Measurements from ENCODE around the gene CFC1.
"Not testable (repeated sequence)": the region's sequence is repeated elsewhere in the genome, so short reads cannot be mapped to it uniquely, and the experiment has no call there.

CFC1 gene

DNA sequence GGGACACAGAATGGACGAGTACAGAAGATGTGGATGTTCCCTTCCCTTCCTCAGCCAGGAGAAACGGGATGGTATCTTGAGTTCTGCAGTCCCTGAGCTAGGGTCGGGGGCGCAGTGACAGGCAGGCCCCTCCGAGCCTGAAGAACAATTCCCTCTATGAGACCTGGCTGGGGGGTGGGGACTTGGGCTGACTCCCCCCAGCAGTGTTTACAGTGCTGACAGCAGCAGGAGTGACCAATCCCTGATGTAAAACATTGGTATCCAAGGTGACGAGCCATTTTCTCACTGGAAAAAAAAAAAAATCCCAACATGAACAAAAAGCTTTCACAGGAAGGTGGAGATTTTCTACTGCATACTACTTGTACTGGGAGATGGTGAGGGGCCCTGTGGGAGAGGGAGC, at the start of gene CFC1:
TSS of gene CFC1 (minus strand) at position 183 of the 400 bp plus-strand sequence. CDS start 288 bp downstream, outside the sequence.
- in situ Hi-C loops (cut with HindIII; ENCODE audit: low sequenced_read_pairs), result not testable (repeated sequence)

- in situ Hi-C loops (cut with HindIII; ENCODE audit: low sequenced_read_pairs), result not testable (repeated sequence)
Observed at GRCh38 chr2:130641688-130642087, 42.3 kb upstream of the CFC1 start.

DNA sequence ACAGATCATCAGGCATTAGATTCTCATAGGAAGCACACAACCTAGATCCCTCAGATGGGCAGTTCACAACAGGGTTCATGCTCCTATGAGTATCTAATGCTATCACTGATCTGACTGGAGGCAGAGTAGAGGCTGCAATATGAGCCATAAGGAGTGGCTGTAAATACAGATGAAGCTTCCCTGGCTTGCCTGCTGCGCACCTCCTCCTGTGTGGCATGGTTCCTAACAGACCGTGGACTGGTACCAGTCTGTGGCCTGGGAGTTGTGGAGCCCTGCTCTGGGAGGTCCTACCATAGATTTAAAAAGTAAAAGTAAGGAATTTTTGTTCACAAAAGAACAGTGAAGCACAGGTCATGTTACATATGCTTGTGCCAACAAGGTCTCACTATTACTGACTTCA, 39.6 kb upstream of the CFC1 start:
- in situ Hi-C loops (cut with HindIII; ENCODE audit: low sequenced_read_pairs), result not testable (repeated sequence)

DNA sequence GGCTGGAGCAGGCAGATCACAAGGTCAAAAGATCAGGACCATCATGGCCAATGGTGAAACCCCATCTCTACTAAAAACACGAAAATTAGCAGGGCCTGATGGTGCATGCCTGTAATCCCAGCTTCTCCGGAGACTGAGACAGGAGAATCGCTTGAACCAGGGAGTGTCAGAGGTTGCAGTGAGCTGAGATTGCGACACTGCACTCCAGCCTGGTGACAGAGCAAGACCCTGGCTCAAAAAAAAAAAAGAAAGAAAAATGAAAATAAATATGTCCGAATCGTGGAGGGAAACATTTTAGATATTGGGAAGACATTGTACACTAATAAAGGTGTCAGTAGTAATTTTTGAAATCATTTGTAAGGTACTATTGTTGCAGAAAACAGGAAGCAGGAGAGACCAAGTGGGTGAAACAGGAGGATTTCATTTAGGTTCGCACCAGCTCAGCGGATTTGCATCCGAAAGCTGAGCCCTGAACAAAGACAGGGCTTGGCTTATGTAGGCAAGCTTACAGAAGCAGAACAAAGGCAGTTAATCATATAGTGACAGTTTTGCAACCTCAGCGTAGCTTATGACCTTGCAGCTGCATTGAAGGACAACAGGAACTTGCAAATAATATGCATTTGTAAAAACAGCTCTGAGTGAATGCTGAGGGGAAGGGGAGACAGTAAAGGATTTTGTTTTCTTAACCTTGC, 29.6 kb upstream of the CFC1 start:
- in situ Hi-C loops (cut with HindIII; ENCODE audit: low sequenced_read_pairs), result not testable (repeated sequence)

GRCh38 chr2:130611140-130611539, 11.8 kb upstream of the CFC1 start, which contains the start of gene POTEJ:
Gene POTEJ (plus strand): TSS chr2:130611440. CDS start chr2:130611533, 93 bp downstream.
- in situ Hi-C loops (cut with HindIII; ENCODE audit: low sequenced_read_pairs), result not testable (repeated sequence)

DNA sequence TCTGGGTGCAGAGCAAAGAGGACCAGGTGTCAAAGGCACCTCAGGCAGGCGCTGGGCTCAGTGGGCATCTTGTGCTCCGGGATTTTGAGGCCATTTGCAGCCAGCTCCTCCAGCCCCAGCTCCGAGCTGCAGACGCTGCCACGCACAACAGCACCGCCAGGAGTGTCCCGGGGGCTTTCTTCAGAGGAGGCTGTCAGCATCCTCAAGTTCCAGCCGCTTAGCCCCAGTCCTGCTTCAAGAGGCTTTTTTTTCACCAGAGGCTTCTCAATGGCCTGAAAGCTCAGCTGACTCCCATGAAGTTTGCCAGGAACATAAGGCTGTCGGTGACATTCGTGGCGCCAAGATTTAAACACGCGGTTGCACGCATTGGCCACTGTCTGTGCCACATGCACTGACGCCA, 11.1 kb upstream of the CFC1 start:
- in situ Hi-C loops (cut with HindIII; ENCODE audit: low sequenced_read_pairs), result not testable (repeated sequence)

- in situ Hi-C loops (cut with HindIII; ENCODE audit: low sequenced_read_pairs), result not testable (repeated sequence)
Observed at GRCh38 chr2:130609002-130609920, 9.9 kb upstream of the CFC1 start.

GRCh38 chr2:130608276-130609001, 9.1 kb upstream of the CFC1 start:
- in situ Hi-C loops (cut with HindIII; ENCODE audit: low sequenced_read_pairs), result not testable (repeated sequence)

DNA sequence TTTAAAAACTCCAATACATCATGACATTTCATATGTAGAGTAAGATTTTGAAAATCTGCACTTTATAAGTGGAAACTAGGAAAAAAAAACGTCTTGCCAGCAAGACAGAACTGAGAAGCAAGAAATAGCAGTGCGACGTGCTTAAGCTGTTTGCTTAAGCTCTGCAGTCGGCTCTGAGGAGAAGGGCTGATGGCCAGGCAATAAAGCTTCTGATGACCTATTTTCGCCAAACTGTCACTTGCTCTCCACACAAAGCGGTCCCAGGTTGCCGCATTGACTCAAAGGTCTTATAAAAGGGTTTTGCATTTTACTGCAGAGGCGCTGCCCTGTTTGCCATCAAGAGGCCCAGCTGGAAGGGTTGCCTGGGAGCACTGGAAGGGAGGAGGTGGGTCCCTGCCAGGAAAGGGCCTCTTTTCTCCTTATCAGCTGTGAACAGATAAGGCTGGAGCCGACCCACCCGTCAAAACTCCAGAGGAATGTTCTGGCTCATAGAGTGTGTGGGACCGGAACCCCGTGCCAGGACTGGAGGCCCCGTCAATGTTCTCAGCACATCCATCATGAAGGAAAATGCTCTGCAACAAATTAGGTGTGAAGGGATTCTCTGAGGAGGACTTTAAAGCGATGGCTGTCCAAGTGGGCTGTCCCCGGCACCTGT, 2.4 kb upstream of the CFC1 start:
- in situ Hi-C loops (cut with HindIII; ENCODE audit: low sequenced_read_pairs), result not testable (repeated sequence)

DNA sequence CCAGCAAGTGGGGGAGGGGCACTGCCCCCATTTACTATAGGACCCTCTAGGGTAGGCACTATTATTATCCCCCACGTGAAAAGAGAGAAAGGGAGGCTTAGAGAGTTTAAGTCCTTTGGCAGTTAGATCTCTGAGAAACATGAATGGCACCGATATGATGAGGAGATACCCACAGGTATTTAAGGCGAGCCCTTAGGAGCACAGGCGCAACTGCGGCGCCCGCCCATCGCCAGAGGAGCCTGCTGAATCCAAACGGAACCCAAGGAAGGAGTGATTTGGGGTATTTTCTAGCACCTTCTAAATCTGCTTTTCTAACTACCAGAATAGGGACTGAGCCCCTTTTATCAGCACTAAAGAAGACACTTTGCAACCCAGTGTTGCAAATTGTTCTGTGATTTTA, 551 bp upstream of the CFC1 start:
- in situ Hi-C loops (cut with HindIII; ENCODE audit: low sequenced_read_pairs), result not testable (repeated sequence)

GRCh38 chr2:130598463-130598862, 912 bp downstream of the CFC1 start:
- in situ Hi-C loops (cut with HindIII; ENCODE audit: low sequenced_read_pairs), result not testable (repeated sequence)

DNA sequence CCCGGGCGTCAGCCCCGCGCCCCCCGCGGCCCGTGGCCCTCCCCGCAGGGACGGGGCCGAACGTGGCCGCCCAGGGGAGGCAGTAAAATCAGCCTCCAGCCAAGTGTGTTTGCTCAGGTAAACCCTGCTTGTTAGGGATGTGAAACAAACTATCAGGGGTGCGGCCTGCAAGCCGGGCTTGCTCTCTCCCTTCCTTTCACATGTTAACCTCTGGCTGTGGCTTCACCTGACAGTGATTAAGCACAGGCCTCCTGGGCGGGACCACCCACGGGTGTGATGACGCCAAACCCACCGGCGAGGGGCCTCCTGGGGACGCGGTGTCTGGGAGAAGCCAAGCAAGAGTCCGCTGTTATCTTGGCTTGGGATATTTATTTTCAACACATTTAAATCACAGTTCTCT, 1.4 kb downstream of the CFC1 start:
- in situ Hi-C loops (cut with HindIII; ENCODE audit: low sequenced_read_pairs), result not testable (repeated sequence)

DNA sequence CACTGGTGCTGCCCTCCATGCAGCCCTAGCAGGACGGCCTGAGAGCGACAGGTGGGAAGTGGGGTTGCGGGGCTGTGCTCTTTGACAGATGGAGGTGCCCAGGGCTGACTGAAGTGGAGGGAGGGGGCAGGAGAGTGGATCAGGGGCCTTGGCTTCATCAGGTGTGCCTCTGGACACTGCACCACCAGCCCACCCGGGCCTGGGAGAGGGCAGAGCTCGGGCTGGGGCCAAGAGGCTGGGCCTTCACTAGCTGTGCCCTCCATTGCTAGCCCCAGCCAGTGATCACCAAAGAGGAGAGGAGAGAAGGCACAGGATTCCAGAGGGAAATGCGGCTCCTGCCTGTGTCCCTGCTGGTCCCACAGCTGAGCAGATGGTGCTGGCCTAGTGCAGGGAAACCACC, 2.6 kb downstream of the CFC1 start:
- in situ Hi-C loops (cut with HindIII; ENCODE audit: low sequenced_read_pairs), result not testable (repeated sequence)

- in situ Hi-C loops (cut with HindIII; ENCODE audit: low sequenced_read_pairs), result not testable (repeated sequence)
Observed at GRCh38 chr2:130594011-130594410, 5.4 kb downstream of the CFC1 start.

- in situ Hi-C loops (cut with HindIII; ENCODE audit: low sequenced_read_pairs), result not testable (repeated sequence)
Observed at GRCh38 chr2:130592791-130593414, 6.5 kb downstream of the CFC1 start.

DNA sequence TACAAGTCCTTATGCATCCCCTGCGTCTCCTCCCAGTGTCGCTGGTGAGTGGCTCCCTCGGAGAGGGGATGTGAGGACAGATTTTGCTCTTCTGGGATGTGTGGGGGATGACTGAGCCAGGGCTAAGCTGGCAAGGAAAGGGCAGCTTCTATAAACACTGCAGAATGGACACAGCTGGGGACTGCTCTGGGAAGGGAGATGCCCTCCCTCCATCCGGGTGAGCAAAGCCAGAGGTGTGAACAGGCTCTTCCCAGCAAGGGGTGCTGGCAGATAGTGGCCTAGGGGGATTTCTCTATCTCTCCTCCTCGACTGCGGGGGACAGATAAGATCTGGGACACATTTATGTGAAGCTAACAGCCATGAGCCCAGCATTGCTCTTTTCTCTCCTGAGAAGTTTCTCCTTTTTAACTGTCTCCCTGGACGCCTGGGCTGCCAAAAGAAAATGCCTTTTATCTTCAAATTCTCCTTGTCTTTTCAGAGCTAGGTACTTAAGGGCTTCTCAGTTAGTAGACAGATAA, 8.5 kb downstream of the CFC1 start:
- in situ Hi-C loops (cut with HindIII; ENCODE audit: low sequenced_read_pairs), result not testable (repeated sequence)

DNA sequence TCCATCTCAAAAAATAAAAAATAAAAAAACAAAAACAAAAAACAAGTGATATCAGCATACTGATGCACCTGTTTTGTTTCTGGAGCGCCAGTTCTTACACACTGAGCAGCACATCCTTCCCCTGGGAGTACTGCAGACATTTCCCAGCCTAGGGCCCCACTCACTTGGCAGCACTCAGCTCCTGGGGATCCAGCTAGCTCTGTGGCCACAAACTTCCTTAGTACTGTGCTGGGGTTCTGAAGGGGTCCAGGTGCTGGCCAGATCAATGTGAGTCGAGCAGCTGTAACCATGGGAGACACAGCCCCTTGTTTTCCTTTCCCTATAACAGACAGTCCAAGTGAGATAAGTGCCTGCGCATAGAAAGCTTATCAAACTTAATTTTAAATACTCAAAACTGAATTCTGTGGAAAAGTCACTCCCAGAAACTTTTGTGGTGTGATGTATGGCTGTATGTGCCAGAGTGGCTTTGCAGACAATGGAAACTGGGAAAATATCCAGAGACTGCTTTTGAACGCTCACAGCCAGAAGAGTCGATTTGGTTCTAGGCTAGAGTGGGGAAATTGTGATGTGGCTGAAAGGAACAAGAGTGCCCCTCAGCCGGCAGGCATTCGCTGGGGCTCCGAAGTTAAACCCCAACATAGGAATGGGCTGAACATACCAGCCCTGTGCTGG, 9.1 kb downstream of the CFC1 start:
- in situ Hi-C loops (cut with HindIII; ENCODE audit: low sequenced_read_pairs), result not testable (repeated sequence)

DNA sequence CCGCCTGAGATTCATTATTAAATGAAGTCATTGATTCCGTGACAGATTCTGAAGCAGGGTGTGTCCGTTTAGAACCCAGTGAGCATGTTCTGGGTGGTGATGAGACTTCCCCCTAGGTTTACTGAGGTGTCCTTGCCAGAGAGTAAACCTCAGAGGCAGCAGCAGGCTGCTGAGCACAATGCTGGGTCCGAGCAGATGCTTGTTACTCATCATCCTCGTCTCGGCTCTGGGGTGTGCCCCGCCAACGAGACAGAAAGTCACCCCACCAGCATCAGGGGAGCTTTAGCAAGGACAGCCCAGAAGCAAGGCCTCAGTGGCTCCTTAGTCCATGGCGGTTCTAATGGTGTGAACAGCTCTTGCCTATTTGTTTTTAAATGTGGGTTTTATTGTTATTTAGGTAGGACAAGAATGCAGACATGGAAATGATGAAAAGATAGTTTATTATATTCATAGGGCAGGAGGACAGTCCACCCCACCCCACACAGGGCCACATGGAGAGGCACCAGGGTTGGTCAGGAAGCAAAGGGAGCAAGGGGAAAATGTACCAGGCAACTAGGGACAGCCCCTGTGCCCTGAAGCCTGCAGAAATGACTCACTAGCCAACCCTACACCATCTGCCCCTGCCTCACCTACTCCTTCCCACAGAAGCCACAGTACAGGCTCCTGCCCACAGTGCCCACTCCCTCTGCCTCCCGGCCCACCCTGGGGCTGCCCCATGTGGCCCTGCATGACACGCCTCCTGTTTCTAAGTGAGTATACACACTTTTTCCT, 10.5 kb downstream of the CFC1 start:
- in situ Hi-C loops (cut with HindIII; ENCODE audit: low sequenced_read_pairs), result not testable (repeated sequence)

- in situ Hi-C loops (cut with HindIII; ENCODE audit: low sequenced_read_pairs), result not testable (repeated sequence)
Observed at GRCh38 chr2:130584726-130585125, 14.6 kb downstream of the CFC1 start.
